ENCODE results near the gene PNMA8A.

Gene PNMA8A

DNA sequence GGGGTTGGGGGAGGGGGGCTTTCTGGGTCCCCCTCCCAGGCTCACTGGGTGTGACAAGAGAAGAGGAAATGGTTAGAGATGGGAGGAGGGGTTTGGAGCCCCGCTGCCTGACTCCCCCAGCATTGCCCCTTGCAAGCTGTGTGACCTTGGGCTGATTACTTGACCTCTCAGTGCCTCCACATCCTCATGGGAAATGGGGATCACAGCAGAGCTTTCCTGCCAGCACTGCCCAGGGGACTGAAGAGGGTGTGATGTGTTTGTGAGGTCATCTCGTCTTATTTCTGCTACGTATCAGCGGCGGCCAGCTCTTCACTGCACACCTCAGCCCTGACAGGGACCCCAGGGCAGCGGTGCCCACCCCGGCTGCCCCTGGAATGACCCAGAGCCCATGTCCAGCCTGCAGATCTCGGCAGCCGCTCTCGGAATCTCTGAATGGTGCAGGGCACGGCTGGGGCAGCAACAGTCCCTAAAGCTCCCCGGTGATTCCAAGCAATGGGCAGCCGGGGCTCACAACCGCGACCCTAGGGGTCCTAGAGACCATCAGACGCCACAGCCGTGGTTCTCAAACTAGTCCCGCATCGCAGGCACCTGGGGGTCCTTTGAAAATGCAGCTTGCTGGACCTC is 15.9 kb upstream of the PNMA8A start:
- Mint-ChIP-seq H3K9me3 (no peaks in the 10 kb centered on the region), H3K4me3 (no peak overlapping the region), H3K27me3 (peaks cover 74 to 86% of the 10 kb centered on the region in 2 donors), H3K27ac (no peak overlapping the region), H3K36me3 (no peaks in the 10 kb centered on the region), H3K4me1 (peaks cover 20 to 40% of the 10 kb centered on the region in 2 donors)
- ATAC-seq (replicated peaks) (no peak), DNase-seq (no peak)

GRCh38 chr19:46486358-46486757 is 15.0 kb upstream of the PNMA8A start:
- Mint-ChIP-seq H3K27me3 (peaks cover 70 to 86% of the 10 kb centered on the region in 2 donors), H3K9me3 (no peaks in the 10 kb centered on the region), H3K27ac (no peak overlapping the region), H3K4me1 (peaks cover 18 to 40% of the 10 kb centered on the region in 2 donors), H3K36me3 (no peaks in the 10 kb centered on the region), H3K4me3 (no peak overlapping the region)
- DNase-seq: no peak
- ATAC-seq (replicated peaks): no peak

- Mint-ChIP-seq H3K4me1 (peaks cover 11 to 30% of the 10 kb centered on the region in 2 donors), H3K36me3 (no peaks in the 10 kb centered on the region), H3K27me3 (peaks cover 55 to 80% of the 10 kb centered on the region in 2 donors)
These were observed 13.3 kb upstream of the PNMA8A start for GRCh38 chr19:46484656-46485055.

GRCh38 chr19:46482631-46483030 is 11.3 kb upstream of the PNMA8A start:
- no peak overlapping the region for H3K4me3 Mint-ChIP-seq
- no peaks in the 10 kb centered on the region for H3K36me3 Mint-ChIP-seq
- no peak for ATAC-seq (replicated peaks)
- no peak overlapping the region for H3K27ac Mint-ChIP-seq
- no peak for DNase-seq
- no peaks in the 10 kb centered on the region for H3K9me3 Mint-ChIP-seq
- peaks cover 2 to 9% of the 10 kb centered on the region in 2 donors for H3K4me1 Mint-ChIP-seq
- H3K27me3 Mint-ChIP-seq: peaks cover 43 to 68% of the 10 kb centered on the region in 2 donors

More at GRCh38 chr19:46484656-46485055, 13.3 kb upstream of the PNMA8A start:
- Mint-ChIP-seq H3K4me3 (no peak overlapping the region), H3K9me3 (no peaks in the 10 kb centered on the region), H3K27ac (no peak overlapping the region)
- DNase-seq: no peak
- no peak for ATAC-seq (replicated peaks)

GRCh38 chr19:46481947-46482346 is 10.6 kb upstream of the PNMA8A start:
- no peak overlapping the region for H3K4me3 Mint-ChIP-seq
- H3K4me1 Mint-ChIP-seq: peaks cover 2 to 3% of the 10 kb centered on the region in 2 donors
- DNase-seq (no peak), ATAC-seq (replicated peaks) (no peak)
- H3K36me3 Mint-ChIP-seq: no peaks in the 10 kb centered on the region
- no peaks in the 10 kb centered on the region for H3K9me3 Mint-ChIP-seq
- no peak overlapping the region for H3K27ac Mint-ChIP-seq
- H3K27me3 Mint-ChIP-seq: peaks cover 36 to 62% of the 10 kb centered on the region in 2 donors

- no peaks in the 10 kb centered on the region for H3K36me3 Mint-ChIP-seq
- no peak for DNase-seq
- no peak for ATAC-seq (replicated peaks)
- H3K4me3 Mint-ChIP-seq: no peak overlapping the region
- no peaks in the 10 kb centered on the region for H3K9me3 Mint-ChIP-seq
- H3K27me3 Mint-ChIP-seq: peaks cover 30 to 56% of the 10 kb centered on the region in 2 donors
- H3K4me1 Mint-ChIP-seq: peaks cover 0 to 2% of the 10 kb centered on the region in 2 donors
- H3K27ac Mint-ChIP-seq: no peak overlapping the region
These were observed 10.0 kb upstream of the PNMA8A start for GRCh38 chr19:46481223-46481848.

GRCh38 chr19:46480415-46480814 is 9.1 kb upstream of the PNMA8A start:
- peaks cover 0 to 2% of the 10 kb centered on the region in 2 donors for H3K4me1 Mint-ChIP-seq
- H3K27ac Mint-ChIP-seq: no peak overlapping the region
- no peak overlapping the region for H3K4me3 Mint-ChIP-seq
- ATAC-seq (replicated peaks): no peak
- H3K36me3 Mint-ChIP-seq: no peaks in the 10 kb centered on the region
- H3K9me3 Mint-ChIP-seq: no peaks in the 10 kb centered on the region
- DNase-seq: no peak
- H3K27me3 Mint-ChIP-seq: peaks cover 28 to 47% of the 10 kb centered on the region in 2 donors

DNA sequence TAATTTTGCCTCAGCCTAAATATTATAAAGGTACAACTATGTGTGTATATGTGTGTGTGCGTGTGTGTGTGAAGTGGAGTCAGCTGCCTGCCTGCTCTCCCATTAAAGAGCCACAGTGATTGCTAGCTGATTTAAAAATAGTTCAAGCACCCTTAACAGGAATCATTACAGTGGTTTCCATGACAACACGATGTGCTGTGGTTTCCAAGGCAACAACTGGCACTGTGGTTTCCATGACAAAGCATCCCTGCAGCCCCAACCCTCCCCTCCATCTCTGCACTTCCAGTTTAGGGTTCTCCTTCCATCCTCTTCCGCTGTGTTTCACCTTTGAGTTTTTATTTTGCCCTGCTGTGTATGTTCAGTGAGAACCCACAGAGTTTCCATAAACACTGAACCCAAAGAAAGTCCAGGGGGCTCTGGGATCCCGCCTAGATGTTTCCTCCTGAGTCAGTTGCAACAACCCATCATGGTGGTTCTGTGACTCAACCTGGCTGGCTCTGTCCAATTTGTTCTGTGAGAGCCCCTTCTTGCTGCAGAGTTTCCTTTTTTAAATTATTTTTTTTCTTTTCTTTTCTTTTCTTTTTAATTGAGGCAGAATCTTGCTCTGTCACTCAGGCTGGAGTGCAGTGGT is 7.1 kb upstream of the PNMA8A start:
- peak overlapping the region; percentile 83 for H3K27ac Mint-ChIP-seq
- DNase-seq (no peak), ATAC-seq (replicated peaks) (peak in 1 of 2 donors; percentile 53)
- no peak overlapping the region for H3K4me3 Mint-ChIP-seq
- H3K27me3 Mint-ChIP-seq: peaks cover 29 to 52% of the 10 kb centered on the region in 2 donors
- H3K36me3 Mint-ChIP-seq: no peaks in the 10 kb centered on the region
- H3K9me3 Mint-ChIP-seq: no peaks in the 10 kb centered on the region
- H3K4me1 Mint-ChIP-seq: peaks cover 6 to 8% of the 10 kb centered on the region in 2 donors

- peaks cover 6 to 15% of the 10 kb centered on the region in 2 donors for H3K4me1 Mint-ChIP-seq
- H3K27ac Mint-ChIP-seq: no peak overlapping the region
- no peak for ATAC-seq (replicated peaks)
- H3K27me3 Mint-ChIP-seq: peaks cover 37 to 60% of the 10 kb centered on the region in 2 donors
- H3K36me3 Mint-ChIP-seq: no peaks in the 10 kb centered on the region
- no peak overlapping the region for H3K4me3 Mint-ChIP-seq
- no peaks in the 10 kb centered on the region for H3K9me3 Mint-ChIP-seq
- no peak for DNase-seq
These were observed 4.6 kb upstream of the PNMA8A start for GRCh38 chr19:46475986-46476385.

DNA sequence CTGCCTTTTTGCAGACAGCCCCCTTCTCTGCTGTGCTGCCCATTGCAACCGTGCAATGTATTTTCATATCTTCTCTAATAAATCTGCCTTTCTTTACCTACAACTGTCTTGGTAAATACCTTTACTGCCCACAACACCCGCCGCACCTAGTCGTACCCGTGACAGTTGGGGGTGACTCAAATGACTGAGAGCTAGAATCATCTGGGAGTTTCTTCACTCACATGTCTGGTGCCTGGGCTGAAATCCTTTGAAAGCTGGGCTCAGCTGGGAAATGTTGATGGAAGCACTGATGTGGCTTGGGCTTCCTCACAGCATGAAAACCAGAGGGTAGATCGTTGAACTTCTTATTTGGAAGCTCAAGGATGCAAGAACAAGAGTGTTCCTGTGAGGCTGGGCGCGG is 2.8 kb upstream of the PNMA8A start:
- Mint-ChIP-seq H3K36me3 (peaks cover 0 to 4% of the 10 kb centered on the region in 2 donors), H3K4me1 (peaks cover 6 to 15% of the 10 kb centered on the region in 2 donors)
- ATAC-seq (replicated peaks): no peak

DNA sequence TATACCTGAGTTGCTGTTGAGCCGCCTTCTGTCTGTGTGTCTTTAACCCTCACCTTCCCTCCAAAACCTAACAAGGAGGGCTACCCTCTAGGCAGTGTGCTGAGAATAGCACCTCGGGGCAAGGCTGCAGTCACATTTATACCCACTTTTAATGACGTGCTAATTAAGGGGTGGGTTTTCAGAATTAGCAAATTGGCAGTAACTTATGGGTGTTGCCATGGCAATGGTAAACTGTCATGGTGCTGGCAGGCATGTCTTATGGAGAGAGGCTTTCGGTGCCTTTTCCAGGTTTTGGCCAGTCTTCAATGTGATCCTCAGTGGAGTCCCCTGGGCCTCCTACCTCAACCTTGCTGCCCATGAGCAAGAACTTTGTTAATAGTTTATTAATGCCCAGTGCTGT is 1.2 kb upstream of the PNMA8A start:
- H3K4me3 Mint-ChIP-seq: no peak overlapping the region
- ATAC-seq (replicated peaks) (no peak), DNase-seq (no peak)
- peaks cover 0 to 4% of the 10 kb centered on the region in 2 donors for H3K36me3 Mint-ChIP-seq
- H3K27ac Mint-ChIP-seq: no peak overlapping the region
- H3K9me3 Mint-ChIP-seq: no peaks in the 10 kb centered on the region
- H3K4me1 Mint-ChIP-seq: peaks cover 4 to 15% of the 10 kb centered on the region in 2 donors
- peaks cover 50 to 62% of the 10 kb centered on the region in 2 donors for H3K27me3 Mint-ChIP-seq

More for the DNA sequence above, 2.8 kb upstream of the PNMA8A start:
- DNase-seq: no peak
- Mint-ChIP-seq H3K4me3 (no peak overlapping the region), H3K27me3 (peaks cover 53 to 66% of the 10 kb centered on the region in 2 donors), H3K9me3 (no peaks in the 10 kb centered on the region), H3K27ac (no peak overlapping the region)

DNA sequence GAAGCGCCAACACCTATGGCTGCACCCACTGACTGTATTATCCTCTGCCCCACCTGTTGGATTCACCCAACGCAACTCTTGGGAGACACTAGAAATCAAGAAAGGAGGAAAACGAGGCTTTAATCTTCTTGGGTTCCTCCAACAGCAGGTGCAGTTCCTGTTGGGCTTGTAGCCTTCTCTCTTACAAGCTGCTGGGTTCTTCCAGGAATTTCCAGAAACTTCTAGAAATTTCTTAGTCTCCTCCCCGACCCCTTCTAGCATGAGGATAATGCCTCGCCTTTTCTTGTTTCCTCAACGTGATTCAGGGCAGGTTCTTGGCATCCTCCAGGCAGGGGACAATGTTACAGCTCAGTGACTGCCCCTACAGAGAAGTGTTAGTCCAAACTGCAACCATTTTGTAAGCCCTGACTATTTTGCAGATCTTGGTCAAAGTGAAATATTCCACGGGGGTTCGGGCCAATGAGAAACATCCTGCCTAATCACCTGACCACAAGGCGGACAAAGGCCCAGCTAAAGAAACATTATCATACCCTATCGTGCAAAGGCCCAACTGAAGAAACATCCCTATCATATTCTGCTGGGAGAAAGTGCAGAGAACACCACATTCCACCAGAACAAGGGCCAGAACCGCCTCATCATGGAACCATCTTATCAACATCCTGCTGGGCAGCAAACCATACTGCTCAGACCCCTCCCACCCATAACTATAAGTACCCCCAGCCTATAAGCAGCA is 614 bp upstream of the PNMA8A start:
- no peak for ATAC-seq (replicated peaks)
- no peak overlapping the region for H3K27ac Mint-ChIP-seq
- H3K9me3 Mint-ChIP-seq: no peaks in the 10 kb centered on the region
- H3K4me1 Mint-ChIP-seq: peaks cover 4 to 15% of the 10 kb centered on the region in 2 donors
- DNase-seq: no peak
- peaks cover 0 to 4% of the 10 kb centered on the region in 2 donors for H3K36me3 Mint-ChIP-seq
- peak overlapping the region in 1 of 2 donors; percentile 71 for H3K4me3 Mint-ChIP-seq
- H3K27me3 Mint-ChIP-seq: peaks cover 51 to 62% of the 10 kb centered on the region in 2 donors

- no peak overlapping the region for H3K27ac Mint-ChIP-seq
- no peak overlapping the region for H3K4me3 Mint-ChIP-seq
- no peak for DNase-seq
- peaks cover 0 to 4% of the 10 kb centered on the region in 2 donors for H3K36me3 Mint-ChIP-seq
- no peaks in the 10 kb centered on the region for H3K9me3 Mint-ChIP-seq
- no peak for ATAC-seq (replicated peaks)
- H3K4me1 Mint-ChIP-seq: peaks cover 4 to 15% of the 10 kb centered on the region in 2 donors
- H3K27me3 Mint-ChIP-seq: peaks cover 48 to 62% of the 10 kb centered on the region in 2 donors
These were observed 987 bp downstream of the PNMA8A start for GRCh38 chr19:46470376-46470775.

DNA sequence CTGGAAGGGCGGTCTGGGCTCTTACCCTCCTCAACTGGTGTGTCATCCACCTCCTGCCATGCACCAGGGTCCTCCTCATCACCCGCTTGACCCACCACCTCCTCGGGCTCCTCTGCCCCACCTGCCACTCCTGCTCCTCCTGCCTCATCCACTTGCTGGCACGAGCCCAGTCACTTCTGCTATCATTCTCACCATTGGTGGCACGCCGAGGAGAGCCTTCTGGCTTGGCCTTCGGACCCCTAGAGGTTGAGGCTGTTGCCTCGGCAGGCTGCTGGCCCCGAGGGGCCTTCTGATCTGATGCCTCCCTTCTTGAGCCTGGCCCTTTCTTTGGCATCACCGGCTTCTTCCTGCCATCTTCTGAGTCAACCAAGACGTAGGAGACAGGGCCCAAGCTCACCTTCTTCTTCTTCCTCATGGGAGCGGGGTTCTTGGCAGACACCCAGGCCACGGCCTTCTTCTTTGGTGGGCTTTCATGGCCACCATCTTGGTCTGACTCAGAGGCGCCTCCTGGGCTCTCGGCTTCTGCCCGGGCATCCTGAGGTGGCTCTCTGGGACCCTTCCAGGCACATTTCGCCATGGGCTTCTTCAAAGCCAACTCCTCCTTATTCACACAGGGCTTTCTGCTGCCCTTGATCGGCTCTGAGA is 1.7 kb downstream of the PNMA8A start:
- DNase-seq (no peak), ATAC-seq (replicated peaks) (no peak)
- Mint-ChIP-seq H3K9me3 (no peaks in the 10 kb centered on the region), H3K4me1 (peaks cover 4 to 15% of the 10 kb centered on the region in 2 donors), H3K27me3 (peaks cover 47 to 61% of the 10 kb centered on the region in 2 donors), H3K27ac (peak overlapping the region; percentile 37), H3K4me3 (no peak overlapping the region), H3K36me3 (peaks cover 0 to 4% of the 10 kb centered on the region in 2 donors)

Measured in stimulated activated naive B cell treated with anti-CD40 and anti-IgM and Interleukin-4, amounts not matched to agents 10 μg/mL and 1 μg/mL and 100 μg/mL, for 72 hours (primary cell).